A172 (cell line): ENCODE results near the gene ARRB1. TPM values are rescaled to one million over a fixed set of nuclear protein-coding genes. Genes with fewer than 3 reads are reported as not detected.

Source experiments
- DNase-seq: peaks from one replicate; pipeline ENCODE4 v3.0.0-alpha.2; 2015; ENCODE audit warnings: low spot score
- total RNA-seq: library from RNA; depleted of rRNA; stranded (reverse); fragments of >200 nt; shearing (Covaris generic); gene quantifications from 2 replicates; pipeline ENCODE4 v1.2.3, GENCODE V29; 2014

The ARRB1 gene
- total RNA-seq, 1 experiment from 2014 or later, result 18.4 TPM

GRCh38 chr11:75260396-75261170 lies 90.9 kb downstream of the ARRB1 start:
- DNase-seq, result no peak

- no peak for DNase-seq
These were observed 97.1 kb downstream of the ARRB1 start for GRCh38 chr11:75254326-75254725.

- no peak for DNase-seq
These were observed 101.8 kb downstream of the ARRB1 start for GRCh38 chr11:75249704-75250103.

GRCh38 chr11:75248924-75249256 lies 102.6 kb downstream of the ARRB1 start:
- DNase-seq, result no peak

- DNase-seq, result no peak
These were observed 104.7 kb downstream of the ARRB1 start for GRCh38 chr11:75246671-75247350.

GRCh38 chr11:75246006-75246670 lies 105.3 kb downstream of the ARRB1 start:
- DNase-seq, result no peak

- no peak for DNase-seq
These were observed 106.0 kb downstream of the ARRB1 start for GRCh38 chr11:75245356-75246005.

- DNase-seq, result no peak
These were observed 107.2 kb downstream of the ARRB1 start for GRCh38 chr11:75244052-75244814.

GRCh38 chr11:75242722-75243600 lies 108.5 kb downstream of the ARRB1 start:
- no peak for DNase-seq

- DNase-seq, result peak; percentile 49
These were observed 109.4 kb downstream of the ARRB1 start for GRCh38 chr11:75241906-75242644.

- DNase-seq, result no peak
These were observed 110.2 kb downstream of the ARRB1 start for GRCh38 chr11:75241036-75241905.

GRCh38 chr11:75240311-75241035 lies 111.0 kb downstream of the ARRB1 start, which contains the start of gene TPBGL:
TSS of gene TPBGL (plus strand) at chr11:75240774. CDS start at chr11:75241050, 276 bp downstream.
- no peak for DNase-seq

GRCh38 chr11:75239531-75240290 lies 111.8 kb downstream of the ARRB1 start:
- no peak for DNase-seq

GRCh38 chr11:75238595-75239440 lies 112.6 kb downstream of the ARRB1 start:
- DNase-seq, result no peak

- no peak for DNase-seq
These were observed 114.4 kb downstream of the ARRB1 start for GRCh38 chr11:75237050-75237449.

GRCh38 chr11:75236062-75236461 lies 115.4 kb downstream of the ARRB1 start:
- DNase-seq, result no peak
